Brain microvascular endothelial cell (primary cell): ENCODE data around the gene CROCC2.
A peak's percentile ranks its signal among the peaks of the same experiment; 100 is the strongest.

Source experiments
- DNase-seq: peaks from one replicate; pipeline ENCODE4 v3.0.0-alpha.2; 2020
- H3K27ac ChIP-seq: fragments of 250-450 bp; sonication (Bioruptor Pico); 2 replicates; pipeline ENCODE4 v1.5.1; 2020; ENCODE audit warnings: mild to moderate bottlenecking, moderate library complexity
- H3K27me3 ChIP-seq: fragments of 250-450 bp; sonication (Bioruptor Pico); replicated peaks from 2 replicates; pipeline ENCODE4 v1.5.1; 2020; ENCODE audit warnings: mild to moderate bottlenecking
- H3K36me3 ChIP-seq: fragments of 250-450 bp; sonication (Bioruptor Pico); replicated peaks from 2 replicates; pipeline ENCODE4 v1.5.1; 2020; ENCODE audit warnings: mild to moderate bottlenecking
- H3K4me3 ChIP-seq: 2 replicates; pipeline ENCODE4 v1.5.1; 2011; ENCODE audit warnings: low read depth, mild to moderate bottlenecking, control low read depth, low read length, moderate library complexity
- in situ Hi-C: cut with HindIII; loops from 2 replicates; pipeline ENCODE4 v1.10.0; 2017; ENCODE audit warnings: low sequenced_read_pairs, low pct_ligation_motif_present
- TF ChIP-seq, protein P1 (sequence below): IDR thresholded peaks from 2 replicates; pipeline ENCODE4 v1.5.1; 2011; ENCODE audit warnings: low read depth, mild to moderate bottlenecking, moderate library complexity, low read length, control low read depth, inconsistent platforms; ENCODE audit errors: missing control alignments

The CROCC2 gene

DNA sequence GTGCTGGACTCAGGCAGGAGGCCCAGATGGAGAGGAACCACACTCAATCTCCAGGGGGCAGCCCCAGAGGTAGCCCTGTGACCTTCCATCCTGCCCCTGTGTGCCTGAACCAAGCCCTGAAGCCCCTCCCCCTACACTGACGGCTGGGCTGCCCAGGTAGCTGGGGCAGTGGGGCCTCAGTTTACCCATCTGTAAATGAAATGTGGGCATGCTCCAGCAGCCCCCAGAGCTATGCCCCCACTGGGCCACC, 15.8 kb downstream of the CROCC2 start:
- DNase-seq: no peak

DNA sequence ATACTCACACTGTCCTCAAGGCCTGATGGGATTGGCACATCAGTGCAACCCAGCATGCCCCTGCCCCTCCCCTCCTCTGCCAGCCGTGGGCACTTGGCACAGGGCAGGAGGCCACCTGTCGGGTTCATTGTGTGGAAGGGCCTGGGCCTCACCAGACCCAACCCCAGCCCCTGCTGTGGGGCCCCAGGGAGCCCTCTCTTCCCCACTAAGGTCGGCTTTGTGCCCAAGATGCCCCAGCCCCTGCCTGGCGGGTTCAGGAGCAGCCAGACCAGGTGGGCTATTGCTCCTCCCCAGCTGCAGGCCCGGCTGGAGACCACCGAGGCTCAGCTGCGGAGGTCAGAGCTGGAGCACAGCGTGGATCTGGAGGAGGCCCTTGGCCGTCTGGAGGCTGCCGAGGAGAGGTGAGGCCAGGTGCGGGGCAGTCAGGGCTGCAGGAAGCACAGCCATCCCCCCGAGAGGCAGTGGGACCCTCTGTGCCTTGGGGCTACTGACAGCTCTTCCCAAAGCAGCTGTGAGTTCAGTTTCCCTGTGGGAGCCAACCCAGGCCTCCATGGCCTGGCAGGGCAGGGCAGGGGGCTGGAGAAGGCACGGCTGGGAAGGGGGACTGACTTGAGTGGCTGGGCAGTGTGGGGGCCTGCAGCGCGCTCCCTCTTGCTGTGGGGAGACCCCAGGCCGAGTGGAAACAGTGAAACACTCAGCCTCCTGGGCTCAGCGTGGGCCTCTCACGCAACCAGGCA, 16.3 kb downstream of the CROCC2 start:
- DNase-seq: no peak
- Histone ChIP-seq H3K4me3 (no peak overlapping the region), H3K27ac (no peak overlapping the region), H3K36me3 (no peaks in the 10 kb centered on the region), H3K27me3 (no peaks in the 10 kb centered on the region)
- TF ChIP-seq, protein P1, sequence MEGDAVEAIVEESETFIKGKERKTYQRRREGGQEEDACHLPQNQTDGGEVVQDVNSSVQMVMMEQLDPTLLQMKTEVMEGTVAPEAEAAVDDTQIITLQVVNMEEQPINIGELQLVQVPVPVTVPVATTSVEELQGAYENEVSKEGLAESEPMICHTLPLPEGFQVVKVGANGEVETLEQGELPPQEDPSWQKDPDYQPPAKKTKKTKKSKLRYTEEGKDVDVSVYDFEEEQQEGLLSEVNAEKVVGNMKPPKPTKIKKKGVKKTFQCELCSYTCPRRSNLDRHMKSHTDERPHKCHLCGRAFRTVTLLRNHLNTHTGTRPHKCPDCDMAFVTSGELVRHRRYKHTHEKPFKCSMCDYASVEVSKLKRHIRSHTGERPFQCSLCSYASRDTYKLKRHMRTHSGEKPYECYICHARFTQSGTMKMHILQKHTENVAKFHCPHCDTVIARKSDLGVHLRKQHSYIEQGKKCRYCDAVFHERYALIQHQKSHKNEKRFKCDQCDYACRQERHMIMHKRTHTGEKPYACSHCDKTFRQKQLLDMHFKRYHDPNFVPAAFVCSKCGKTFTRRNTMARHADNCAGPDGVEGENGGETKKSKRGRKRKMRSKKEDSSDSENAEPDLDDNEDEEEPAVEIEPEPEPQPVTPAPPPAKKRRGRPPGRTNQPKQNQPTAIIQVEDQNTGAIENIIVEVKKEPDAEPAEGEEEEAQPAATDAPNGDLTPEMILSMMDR: no peak
- in situ Hi-C loops: no loop called here

More for the DNA sequence above, 15.8 kb downstream of the CROCC2 start:
- Histone ChIP-seq H3K36me3 (no peaks in the 10 kb centered on the region), H3K4me3 (no peak overlapping the region), H3K27ac (peak overlapping the region; percentile 77), H3K27me3 (no peaks in the 10 kb centered on the region)
- in situ Hi-C loops: no loop called here
- TF ChIP-seq, protein P1: no peak

DNA sequence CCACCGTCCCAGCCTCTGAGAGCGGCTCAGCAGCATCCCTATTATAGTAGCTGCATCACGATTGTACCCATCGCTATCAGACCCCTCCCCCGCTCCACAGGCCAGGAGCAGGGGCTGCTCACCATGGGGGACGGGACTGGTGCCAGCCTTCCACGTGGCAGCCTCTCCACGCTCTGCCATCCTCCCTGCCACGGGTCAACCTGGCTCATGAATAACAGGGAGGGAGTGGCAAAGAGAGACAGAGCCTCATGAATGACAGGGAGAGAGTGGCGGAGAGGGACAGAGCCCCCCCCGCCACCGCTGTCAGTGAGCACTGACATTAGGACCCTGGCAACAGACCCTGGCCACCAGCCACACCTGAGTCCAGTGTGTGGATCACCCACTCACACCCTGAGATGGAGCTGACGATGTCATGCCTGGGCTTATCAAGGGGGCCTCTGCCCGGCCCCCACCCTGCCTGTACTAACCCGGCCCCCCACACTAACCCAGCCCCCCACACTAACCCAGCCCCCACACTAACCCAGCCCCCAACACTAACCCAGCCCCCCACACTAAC, 16.9 kb downstream of the CROCC2 start:
- in situ Hi-C loops: no loop called here
- no peak for DNase-seq
- no peaks in the 10 kb centered on the region for H3K27me3 ChIP-seq
- no peaks in the 10 kb centered on the region for H3K36me3 ChIP-seq
- TF ChIP-seq, protein P1: no peak
- no peak overlapping the region for H3K4me3 ChIP-seq
- H3K27ac ChIP-seq: no peak overlapping the region

DNA sequence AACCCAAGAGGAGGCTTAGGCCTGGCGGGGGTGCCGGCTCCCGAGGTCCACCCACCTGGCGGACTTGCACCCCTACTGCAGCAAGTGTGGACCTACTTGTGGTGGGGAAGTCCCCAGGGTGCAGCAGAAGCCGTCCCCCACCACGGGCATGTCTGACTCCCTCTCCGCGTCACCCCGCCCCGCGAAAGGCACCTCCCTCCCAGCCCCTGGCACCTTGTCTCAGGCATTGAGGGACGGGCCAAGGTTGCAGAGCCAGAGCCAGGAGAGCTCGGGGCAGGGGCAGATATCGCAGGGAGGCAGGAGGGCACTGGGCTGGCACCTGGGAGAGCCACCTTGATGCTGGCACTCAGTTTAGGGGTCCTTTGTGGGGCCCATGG, 19.0 kb downstream of the CROCC2 start:
- no peak for DNase-seq
- H3K27ac ChIP-seq: no peak overlapping the region

DNA sequence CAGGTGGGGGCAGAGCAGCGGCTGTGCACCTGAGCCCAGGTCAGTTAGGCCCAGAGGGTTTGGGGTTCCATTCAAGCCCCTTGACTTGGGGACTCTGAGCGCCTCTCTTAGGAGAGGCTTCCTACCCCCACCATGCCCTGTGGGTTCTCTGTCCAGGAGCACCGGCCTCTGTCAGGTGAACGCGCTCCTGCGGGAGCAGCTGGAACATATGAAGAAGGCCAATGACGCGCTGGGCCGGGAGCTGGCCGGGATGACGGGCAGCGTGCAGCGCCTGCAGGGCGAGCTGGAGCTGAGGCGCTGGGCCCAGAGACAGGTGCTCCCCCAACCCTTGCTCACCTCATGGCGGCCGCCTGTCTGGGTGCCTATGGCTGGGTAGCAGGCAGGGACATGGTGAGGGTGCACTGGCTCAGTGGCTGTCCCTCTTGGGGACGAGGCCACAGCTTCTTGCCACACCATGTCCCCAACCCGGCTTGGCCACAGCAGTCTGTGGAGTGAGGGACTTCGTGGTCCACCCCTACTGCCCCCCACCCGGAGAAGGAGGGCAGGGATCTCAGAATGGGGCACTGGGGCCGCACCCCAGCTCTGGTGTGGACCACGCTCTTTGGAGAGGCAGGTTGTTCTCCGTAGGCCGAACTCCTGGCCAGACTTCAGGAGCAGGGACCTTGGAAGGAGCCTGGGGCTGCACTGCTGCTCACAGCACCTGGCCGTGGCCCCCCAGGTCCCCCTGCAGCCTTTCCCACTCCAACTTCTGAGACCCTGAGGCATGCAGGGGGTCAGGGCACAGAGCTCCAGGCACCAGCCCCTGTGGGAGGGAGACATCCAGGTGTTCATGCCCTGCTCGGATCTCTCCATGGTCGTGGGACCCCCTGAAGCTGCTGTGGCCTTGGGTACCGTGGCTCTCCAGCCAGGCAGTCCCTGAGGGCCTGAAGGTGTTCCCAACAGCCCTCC, 19.7 kb downstream of the CROCC2 start:
- no peaks in the 10 kb centered on the region for H3K36me3 ChIP-seq
- TF ChIP-seq, protein P1: no peak
- H3K27me3 ChIP-seq: no peaks in the 10 kb centered on the region
- DNase-seq: no peak
- in situ Hi-C loops: no loop called here
- no peak overlapping the region for H3K4me3 ChIP-seq
- no peak overlapping the region for H3K27ac ChIP-seq

More for the DNA sequence above, 19.0 kb downstream of the CROCC2 start:
- no peaks in the 10 kb centered on the region for H3K36me3 ChIP-seq
- in situ Hi-C loops: no loop called here
- H3K27me3 ChIP-seq: no peaks in the 10 kb centered on the region
- TF ChIP-seq, protein P1: no peak
- H3K4me3 ChIP-seq: no peak overlapping the region
